GM18868 (cell line): ENCODE data around the gene TEDC1.

Experiments used
- ATAC-seq: cut with Tn5 transposase; IDR thresholded peaks from one replicate; pipeline ENCODE4 v1.9.1; 2021; ENCODE audit warnings: mild to moderate bottlenecking, moderate library complexity; ENCODE audit not compliant: unreplicated experiment

The TEDC1 gene

DNA sequence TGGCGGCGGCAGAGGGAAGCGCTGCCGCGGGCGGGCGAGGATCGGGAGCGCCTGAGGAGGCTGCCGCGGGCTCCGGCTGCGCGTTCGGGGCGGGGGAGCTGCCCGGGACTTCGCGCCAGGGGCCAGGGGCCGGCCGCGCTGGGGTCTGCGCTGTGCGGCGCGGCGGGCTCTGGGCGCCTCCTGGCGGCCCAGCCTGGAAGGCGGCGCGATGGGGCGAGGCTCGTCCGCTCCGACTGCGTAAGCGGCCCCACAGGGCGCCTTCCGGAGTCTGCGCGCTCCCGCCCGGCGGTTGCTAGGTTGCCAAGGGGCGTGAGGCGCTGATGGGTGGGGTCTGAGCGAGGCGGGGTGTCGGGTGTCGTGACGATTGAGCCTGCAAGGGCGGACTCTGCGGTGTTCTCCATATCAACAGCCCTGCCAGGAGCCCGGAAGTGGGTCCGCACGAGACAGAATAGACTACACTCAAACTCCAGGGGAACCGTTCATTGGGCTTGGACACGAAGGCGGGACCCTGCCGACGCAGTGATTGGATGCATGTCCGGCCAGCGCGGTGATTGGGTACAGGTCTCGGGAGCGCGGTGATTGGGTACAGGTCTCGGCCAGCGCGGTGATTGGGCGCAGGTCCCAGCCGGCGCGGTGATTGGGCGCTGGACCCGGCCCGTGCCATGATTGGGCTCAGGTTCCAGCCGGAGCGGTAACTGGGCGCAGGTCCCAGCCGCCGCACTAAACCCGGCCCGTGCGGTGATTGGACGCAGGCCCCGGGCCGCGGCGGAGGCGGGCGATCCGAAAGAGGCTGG lies at the start of gene TEDC1:
Gene TEDC1 (plus strand): TSS at position 675 of the 794 bp plus-strand sequence. CDS start 130 bp downstream, outside the sequence.
- ATAC-seq: peak; percentile 74

GRCh38 chr14:105442125-105442524 lies 48.9 kb upstream of the TEDC1 start:
- no peak for ATAC-seq

DNA sequence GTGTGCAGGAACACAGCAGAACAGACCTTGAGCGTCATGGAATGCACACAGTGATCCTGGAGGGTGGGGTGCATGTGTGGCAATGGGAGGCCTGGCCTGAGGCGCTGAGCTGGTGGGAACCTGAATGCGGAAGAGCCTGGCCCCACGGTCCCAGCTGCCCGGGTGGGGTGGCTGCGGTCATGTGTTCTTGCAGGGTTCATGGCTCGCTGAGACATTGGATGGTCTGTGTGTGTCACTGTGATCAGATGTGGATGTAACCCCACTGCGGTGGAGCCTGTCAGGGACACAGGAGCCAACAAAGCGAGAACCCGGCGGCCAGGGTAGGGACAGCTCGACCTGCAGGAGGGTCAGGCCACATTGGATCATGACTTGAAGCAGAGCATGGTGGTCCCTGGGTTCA lies 48.2 kb upstream of the TEDC1 start:
- ATAC-seq: no peak

GRCh38 chr14:105444859-105445258 lies 46.2 kb upstream of the TEDC1 start:
- ATAC-seq: no peak

GRCh38 chr14:105445290-105445689 lies 45.8 kb upstream of the TEDC1 start:
- no peak for ATAC-seq

DNA sequence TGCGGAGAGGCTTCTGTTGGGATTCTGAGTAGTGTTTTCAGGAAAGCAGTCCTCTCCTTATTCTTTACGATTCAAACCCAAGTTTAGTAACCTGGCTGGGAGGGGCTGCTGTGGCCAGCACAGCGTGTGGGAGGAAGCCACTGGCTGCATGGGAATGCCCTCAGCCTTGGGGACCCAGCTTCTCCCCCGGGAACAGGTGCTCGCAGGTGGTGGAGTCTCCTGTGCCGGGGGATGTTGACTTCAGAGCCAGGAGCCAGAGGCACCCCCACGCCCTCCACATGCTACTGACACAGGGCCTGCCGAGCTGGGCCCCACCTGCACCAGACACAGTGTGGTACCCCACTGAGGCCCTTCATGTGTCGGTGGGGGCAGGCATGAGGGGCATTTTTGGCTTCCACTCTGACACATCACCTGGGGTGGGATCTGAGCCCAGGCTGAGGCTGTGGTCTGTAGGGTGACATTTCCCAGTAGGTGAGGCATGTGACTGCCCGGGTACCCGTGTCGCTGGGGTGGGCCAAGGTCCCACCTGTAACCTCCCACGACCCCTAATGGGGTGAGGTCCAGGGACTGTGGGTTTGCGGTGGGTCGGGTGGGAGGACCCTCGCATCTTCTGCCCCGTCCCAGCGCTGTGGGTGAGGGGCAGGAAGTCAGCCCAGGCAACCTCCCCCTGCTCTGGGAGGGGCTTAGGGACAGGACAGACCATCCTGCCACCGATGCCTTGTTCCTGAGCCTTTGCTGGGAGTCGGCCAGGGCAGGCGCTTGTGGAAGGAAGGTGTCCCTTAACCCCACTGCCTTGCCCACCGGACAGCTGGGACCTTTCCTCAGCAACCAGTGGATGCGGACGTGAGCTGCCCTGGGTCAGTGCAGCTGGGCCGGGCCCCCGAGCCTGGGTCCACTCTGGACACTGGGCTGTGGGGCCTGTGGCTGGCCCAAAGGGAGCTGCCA lies 44.9 kb upstream of the TEDC1 start:
- ATAC-seq: no peak

DNA sequence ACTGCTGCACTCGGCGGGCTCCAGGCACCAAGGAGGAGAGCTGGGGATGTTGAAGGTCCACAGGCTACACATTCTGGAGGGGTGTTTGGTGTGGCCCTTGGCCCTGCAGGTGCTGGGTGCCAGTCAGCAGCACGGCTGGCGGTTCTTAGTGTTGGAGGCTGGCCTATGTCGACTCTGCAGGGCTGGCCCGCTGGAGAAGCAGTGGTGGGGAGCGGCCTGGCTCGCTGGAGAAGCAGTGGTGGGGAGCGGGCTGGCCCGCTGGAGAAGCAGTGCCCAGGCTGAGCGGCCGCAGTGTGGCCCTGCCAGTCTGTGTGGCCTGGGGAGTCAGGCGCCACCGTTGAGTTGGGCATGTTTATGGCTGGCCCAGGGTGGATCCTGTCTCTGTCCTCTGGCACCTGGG lies 44.1 kb upstream of the TEDC1 start:
- ATAC-seq: no peak

DNA sequence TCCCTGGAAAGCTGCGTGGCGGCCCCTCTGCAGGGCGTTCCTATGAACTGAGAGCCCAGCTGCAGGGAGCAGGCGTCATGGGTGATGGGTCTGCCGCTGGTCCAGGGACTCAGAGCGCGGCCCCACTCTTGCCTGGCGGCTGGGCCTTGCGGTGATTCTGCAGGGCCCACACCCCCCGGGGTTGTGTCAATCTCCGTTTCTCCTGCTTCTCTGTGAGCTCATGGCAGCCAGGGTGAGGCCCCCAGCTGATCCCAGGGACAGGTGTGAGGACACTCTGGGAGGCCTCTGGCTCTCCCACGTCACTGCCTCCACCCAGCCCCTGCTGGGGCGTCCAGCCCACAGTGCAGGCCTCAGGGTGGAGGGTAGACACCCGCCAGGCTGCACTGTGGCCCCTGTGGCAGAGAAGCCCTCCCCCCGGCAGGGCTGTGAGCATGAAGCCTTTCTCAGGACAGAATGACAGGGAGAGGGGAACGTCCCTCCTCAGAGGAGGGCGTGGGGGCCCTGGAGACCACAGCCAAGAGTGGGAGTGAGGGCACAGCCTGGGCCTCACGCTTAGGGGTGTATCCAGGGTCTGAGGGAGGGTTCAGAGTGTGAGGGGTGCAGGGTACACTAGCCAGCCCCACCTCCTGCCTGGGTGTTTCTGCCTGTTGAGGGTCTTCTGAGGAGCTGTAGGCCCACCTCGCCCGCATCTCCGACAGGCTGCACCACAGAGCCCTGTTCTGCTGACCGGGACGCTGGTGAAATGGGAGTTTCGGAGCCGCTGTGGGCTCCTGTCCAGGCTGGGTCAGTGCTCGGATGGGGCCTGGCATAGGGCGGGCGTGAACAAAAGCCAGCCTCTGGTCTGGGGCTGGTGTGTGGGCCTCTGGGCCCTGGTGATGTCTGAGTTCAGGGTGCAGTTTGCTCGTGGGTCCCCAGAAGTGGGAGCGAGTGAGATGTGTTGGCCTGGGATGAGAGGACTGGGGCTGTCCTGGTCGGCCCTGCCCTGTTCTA lies 43.1 kb upstream of the TEDC1 start:
- no peak for ATAC-seq

GRCh38 chr14:105448706-105449111 lies 42.3 kb upstream of the TEDC1 start:
- ATAC-seq: no peak

- no peak for ATAC-seq
Measured at GRCh38 chr14:105449276-105450122, 41.5 kb upstream of the TEDC1 start.

- no peak for ATAC-seq
Measured at GRCh38 chr14:105450123-105450505, 40.9 kb upstream of the TEDC1 start.

- no peak for ATAC-seq
Measured at GRCh38 chr14:105450864-105451720, 40.0 kb upstream of the TEDC1 start.

- ATAC-seq: no peak
Measured at GRCh38 chr14:105452963-105453362, 38.1 kb upstream of the TEDC1 start.

GRCh38 chr14:105453847-105454246 lies 37.2 kb upstream of the TEDC1 start:
- ATAC-seq: no peak

GRCh38 chr14:105455086-105455640 lies 35.9 kb upstream of the TEDC1 start:
- no peak for ATAC-seq

GRCh38 chr14:105455766-105456660 lies 35.0 kb upstream of the TEDC1 start:
- ATAC-seq: no peak
